T-cell (primary cell): Measurements from ENCODE around the gene CYP26A1. TPM values are rescaled to one million over a fixed set of nuclear protein-coding genes. Genes with fewer than 3 reads are reported as not detected.

Experiments used
- ATAC-seq, 4 experiments: fragments of 200-7000 bp in 3 of 4; fragments of 150-1000 bp in 1 of 4; cut with Tn5 transposase; replicated peaks in 1 of 4; 1 replicate in 3 of 4; 2 replicates in 1 of 4; pipeline ENCODE4 v1.10.0; 2021; ENCODE audit warnings: moderate library complexity in 3 of 4, mild to moderate bottlenecking in 2 of 4, moderate number of reproducible peaks in 1 of 4
- CTCF ChIA-PET, 2 donors: fragments of 300-600 bp; sonication (Branson Sonifier 250); formaldehyde crosslinking; loops; one replicate each; lab custom pipeline; 2022; ENCODE audit warnings: antibody characterized with exemption in 2 of 2; lab: Charles Lee
- POLR2A ChIA-PET, 2 donors: fragments of 300-600 bp; sonication (Branson Sonifier 250); formaldehyde crosslinking; loops; one replicate each; lab custom pipeline; 2022; ENCODE audit warnings: antibody characterized with exemption in 2 of 2; lab: Charles Lee
- DNase-seq, 35 experiments: peaks; one replicate each; pipeline versions ENCODE4 v3.0.0 to v3.0.0-alpha.2; 2013 to 2023
- H3K27ac ChIP-seq: one replicate; pipeline ENCODE4 v1.5.1; 2013; ENCODE audit warnings: low read length
- H3K27me3 ChIP-seq, 2 experiments: replicated peaks in 1 of 2; 1 replicate in 1 of 2; 2 replicates in 1 of 2; pipeline versions ENCODE4 v1.6.1 to v1.7.0; 2013; ENCODE audit warnings: low read length in 1 of 2, mixed read lengths in 1 of 2; ENCODE audit not compliant: control insufficient read depth in 2 of 2, insufficient read depth in 2 of 2; ENCODE audit errors: extremely low read depth in 1 of 2
- H3K36me3 ChIP-seq, 2 donors: 1 replicate in 1 of 2; 2 replicates in 1 of 2; pipeline versions ENCODE4 v1.6.1 to v1.7.0; 2013; ENCODE audit warnings: low read length in 1 of 2; ENCODE audit not compliant: control insufficient read depth in 2 of 2, insufficient read depth in 1 of 2; ENCODE audit errors: extremely low read depth in 1 of 2
- H3K4me1 ChIP-seq, 2 experiments: 1 replicate in 1 of 2; 2 replicates in 1 of 2; pipeline versions ENCODE4 v1.6.1 to v1.7.0; 2013; ENCODE audit warnings: low read length in 2 of 2, mixed read lengths in 1 of 2; ENCODE audit not compliant: insufficient read depth in 2 of 2, control insufficient read depth in 1 of 2; ENCODE audit errors: extremely low read depth in 1 of 2
- H3K4me3 ChIP-seq, 2 donors: 1 replicate in 1 of 2; 2 replicates in 1 of 2; pipeline versions ENCODE4 v1.5.1 to v1.7.0; 2013; ENCODE audit warnings: mild to moderate bottlenecking in 2 of 2, low read length in 1 of 2, moderate library complexity in 1 of 2; ENCODE audit not compliant: control insufficient read depth in 1 of 2; ENCODE audit errors: extremely low read depth in 1 of 2
- H3K9me3 ChIP-seq: 2 replicates; pipeline ENCODE4 v1.7.0; 2013
- H3K27ac Mint-ChIP-seq, 2 donors: one replicate each; pipeline ENCODE4 v1.8.0; 2020 to 2021; ENCODE audit warnings: mild to moderate bottlenecking in 2 of 2, mixed read lengths in 2 of 2
- H3K27me3 Mint-ChIP-seq, 2 donors: one replicate each; pipeline ENCODE4 v1.8.0; 2021 to 2022; ENCODE audit warnings: mixed read lengths in 2 of 2
- H3K36me3 Mint-ChIP-seq: one replicate; pipeline ENCODE4 v1.8.0; 2021; ENCODE audit warnings: mixed read lengths
- H3K4me1 Mint-ChIP-seq, 3 donors: one replicate each; pipeline ENCODE4 v1.8.0; 2020 to 2022; ENCODE audit warnings: mixed read lengths in 3 of 3, mild to moderate bottlenecking in 1 of 3
- H3K4me3 Mint-ChIP-seq, 3 donors: one replicate each; pipeline ENCODE4 v1.8.0; 2020 to 2022; ENCODE audit warnings: mild to moderate bottlenecking in 3 of 3, mixed read lengths in 3 of 3, moderate library complexity in 3 of 3
- H3K9me3 Mint-ChIP-seq, 3 donors: one replicate each; pipeline ENCODE4 v1.8.0; 2020 to 2022; ENCODE audit warnings: mixed read lengths in 3 of 3
- WGBS: methylation state at CpG from one replicate; pipeline ENCODE4 v1.1.5; 2013; ENCODE audit warnings: missing lambda C conversion rate; ENCODE audit not compliant: insufficient coverage; 5-methylcytosine and 5-hydroxymethylcytosine counted together
- total RNA-seq, 35 experiments: library from RNA in 6 of 35; stranded (reverse) in 6 of 35; fragments of 120-200 nt in 1 of 35; gene quantifications; one replicate each; pipeline versions ENCODE4 v1.2.1 to v1.2.4 and lab custom pipeline; 2013 to 2026

The CYP26A1 gene
- total RNA-seq = not detected
- not detected for total RNA-seq (2013)
- 0 to 0.18 (median 0) reads per million in 29 experiments for total RNA-seq (lab: John Stamatoyannopoulos, UW)

DNA sequence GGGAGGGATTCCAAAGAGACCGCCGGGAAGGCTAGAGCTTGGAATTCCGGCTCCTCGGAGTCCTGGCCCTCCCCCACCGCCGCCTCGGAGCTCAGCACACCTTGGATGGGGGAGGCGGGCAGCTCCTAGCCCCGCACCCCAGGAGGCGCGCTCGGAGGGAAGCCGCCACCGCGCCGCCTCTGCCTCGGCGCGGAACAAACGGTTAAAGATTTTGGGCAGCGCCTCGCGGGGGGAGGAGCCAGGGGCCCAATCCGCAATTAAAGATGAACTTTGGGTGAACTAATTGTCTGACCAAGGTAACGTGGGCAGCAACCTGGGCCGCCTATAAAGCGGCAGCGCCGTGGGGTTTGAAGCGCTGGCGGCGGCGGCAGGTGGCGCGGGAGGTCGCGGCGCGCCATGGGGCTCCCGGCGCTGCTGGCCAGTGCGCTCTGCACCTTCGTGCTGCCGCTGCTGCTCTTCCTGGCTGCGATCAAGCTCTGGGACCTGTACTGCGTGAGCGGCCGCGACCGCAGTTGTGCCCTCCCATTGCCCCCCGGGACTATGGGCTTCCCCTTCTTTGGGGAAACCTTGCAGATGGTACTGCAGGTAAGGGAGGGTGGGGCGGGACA lies at the start of gene CYP26A1:
Gene CYP26A1 (plus strand): TSS at position 355 of the 608 bp plus-strand sequence. CDS start 42 bp downstream, at position 397.
- DNase-seq (no peak), ATAC-seq (no peak)
- H3K27ac Mint-ChIP-seq = peak within 1 kb of the TSS in 1 of 2 donors; percentile 59
- H3K4me1 Mint-ChIP-seq = peaks cover 21 to 41% (median 40%) of the 10 kb centered on the region in 3 donors
- Histone ChIP-seq H3K27ac (no peak within 1 kb of the TSS), H3K27me3 (peaks cover 24 to 71% of the 10 kb centered on the region in 2 experiments), H3K4me1 (peaks cover 0 to 39% of the 10 kb centered on the region in 2 experiments), H3K4me3 (peak within 1 kb of the TSS in 1 of 2 donors; percentile 40), H3K36me3 (no peaks in the 10 kb centered on the region), H3K9me3 (no peaks in the 10 kb centered on the region)
- 1% methylated on average over 41 of the region's 52 CpGs for WGBS
- peaks cover 54 to 72% of the 10 kb centered on the region in 2 donors for H3K27me3 Mint-ChIP-seq
- peak within 1 kb of the TSS; percentile 59 to 74 (median 63) for H3K4me3 Mint-ChIP-seq
- H3K36me3 Mint-ChIP-seq = no peaks in the 10 kb centered on the region
- ChIA-PET CTCF (interaction anchor here in 1 of 2 donors (0.5 kb wide), 1 partner anchor 172 kb away, joined by 3 read pairs; no protein-coding TSS in a partner anchor), POLR2A (no interaction called here)
- H3K9me3 Mint-ChIP-seq = no peaks in the 10 kb centered on the region

GRCh38 chr10:93026072-93026471 lies 47.6 kb upstream of the CYP26A1 start:
- no peak for ATAC-seq
- no peak overlapping the region for H3K4me3 ChIP-seq
- Mint-ChIP-seq H3K36me3 (peaks cover 43% of the 10 kb centered on the region), H3K27me3 (no peaks in the 10 kb centered on the region), H3K4me1 (no peaks in the 10 kb centered on the region), H3K9me3 (no peaks in the 10 kb centered on the region), H3K27ac (no peak overlapping the region), H3K4me3 (no peak overlapping the region)
- no peak overlapping the region for H3K27ac ChIP-seq
- ChIA-PET POLR2A (no interaction called here), CTCF (no interaction called here)
- WGBS = no CpG with 5 or more reads among the region's 2 CpGs
- H3K4me1 ChIP-seq = no peaks in the 10 kb centered on the region
- H3K36me3 ChIP-seq = no peaks in the 10 kb centered on the region
- H3K9me3 ChIP-seq = no peaks in the 10 kb centered on the region
- H3K27me3 ChIP-seq = no peaks in the 10 kb centered on the region
- DNase-seq = no peak

DNA sequence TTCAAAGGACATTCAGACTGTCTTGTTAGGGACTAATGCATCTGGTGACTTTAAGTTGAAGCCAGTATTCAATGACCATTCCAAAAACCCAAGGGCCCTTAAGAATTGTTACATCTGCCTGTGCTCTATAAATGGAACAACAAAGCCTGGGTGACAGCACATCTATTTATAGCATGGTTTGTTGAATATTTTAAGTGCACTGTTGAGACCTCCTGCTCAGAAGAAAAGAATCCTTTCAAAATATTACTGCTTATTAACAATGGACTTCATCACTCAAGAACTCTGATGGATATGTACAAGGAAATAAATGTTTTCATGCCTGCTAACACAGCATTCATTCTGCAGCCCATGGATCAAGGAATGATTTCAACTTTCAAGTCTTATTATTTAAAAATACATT lies 46.2 kb upstream of the CYP26A1 start:
- H3K4me1 Mint-ChIP-seq = no peaks in the 10 kb centered on the region
- H3K27me3 ChIP-seq = no peaks in the 10 kb centered on the region
- DNase-seq (no peak), ATAC-seq (no peak)
- peaks cover 43% of the 10 kb centered on the region for H3K36me3 Mint-ChIP-seq
- CTCF ChIA-PET = no interaction called here
- no peak overlapping the region for H3K4me3 ChIP-seq
- H3K4me1 ChIP-seq = no peaks in the 10 kb centered on the region
- POLR2A ChIA-PET = no interaction called here
- H3K9me3 Mint-ChIP-seq = no peaks in the 10 kb centered on the region
- H3K27me3 Mint-ChIP-seq = no peaks in the 10 kb centered on the region
- H3K4me3 Mint-ChIP-seq = no peak overlapping the region
- no peak overlapping the region for H3K27ac Mint-ChIP-seq
- no peak overlapping the region for H3K27ac ChIP-seq
- no peaks in the 10 kb centered on the region for H3K9me3 ChIP-seq
- H3K36me3 ChIP-seq = no peaks in the 10 kb centered on the region

DNA sequence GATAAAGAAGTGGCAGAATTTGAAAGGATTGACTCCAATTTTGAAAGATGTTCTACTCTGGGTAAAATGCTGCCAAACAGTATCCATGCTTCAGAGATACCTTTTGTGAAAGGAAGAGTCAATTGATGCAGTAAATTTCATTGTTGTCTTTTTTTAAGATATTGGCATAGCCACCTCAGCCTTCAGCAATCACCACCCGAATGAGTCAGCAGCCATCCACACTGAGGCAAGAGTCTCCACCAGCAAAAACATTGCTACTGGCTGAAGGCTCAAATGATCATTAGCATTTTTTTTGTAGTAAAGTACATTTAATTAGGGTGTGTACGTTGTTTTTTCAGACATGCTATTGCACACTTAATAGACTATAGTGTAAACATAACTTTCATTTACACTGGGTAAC lies 44.8 kb upstream of the CYP26A1 start:
- CTCF ChIA-PET = no interaction called here
- no peaks in the 10 kb centered on the region for H3K4me1 Mint-ChIP-seq
- no peak overlapping the region for H3K4me3 Mint-ChIP-seq
- peaks cover 41% of the 10 kb centered on the region for H3K36me3 Mint-ChIP-seq
- DNase-seq = no peak
- H3K4me3 ChIP-seq = no peak overlapping the region
- no peaks in the 10 kb centered on the region for H3K36me3 ChIP-seq
- H3K27ac ChIP-seq = no peak overlapping the region
- H3K27me3 Mint-ChIP-seq = no peaks in the 10 kb centered on the region
- POLR2A ChIA-PET = no interaction called here
- H3K9me3 ChIP-seq = no peaks in the 10 kb centered on the region
- H3K27ac Mint-ChIP-seq = no peak overlapping the region
- WGBS = no CpG with 5 or more reads among the region's 2 CpGs
- H3K4me1 ChIP-seq = no peaks in the 10 kb centered on the region
- no peak for ATAC-seq
- H3K27me3 ChIP-seq = no peaks in the 10 kb centered on the region
- no peaks in the 10 kb centered on the region for H3K9me3 Mint-ChIP-seq

GRCh38 chr10:93030409-93030808 lies 43.3 kb upstream of the CYP26A1 start:
- peaks cover 40% of the 10 kb centered on the region for H3K36me3 Mint-ChIP-seq
- ATAC-seq = no peak
- H3K4me1 Mint-ChIP-seq = no peaks in the 10 kb centered on the region
- Histone ChIP-seq H3K4me1 (no peaks in the 10 kb centered on the region), H3K9me3 (no peaks in the 10 kb centered on the region), H3K27me3 (no peaks in the 10 kb centered on the region), H3K27ac (no peak overlapping the region), H3K36me3 (no peaks in the 10 kb centered on the region), H3K4me3 (no peak overlapping the region)
- POLR2A ChIA-PET = interaction anchor here in 1 of 2 donors (0.6 kb wide), 1 partner anchor 109 kb away, joined by 3 read pairs; no protein-coding TSS in a partner anchor
- no peaks in the 10 kb centered on the region for H3K27me3 Mint-ChIP-seq
- no peak overlapping the region for H3K27ac Mint-ChIP-seq
- DNase-seq = no peak
- H3K4me3 Mint-ChIP-seq = no peak overlapping the region
- CTCF ChIA-PET = interaction anchor here in 1 of 2 donors (0.7 kb wide), 1 partner anchor 1137 kb away, joined by 3 read pairs; no protein-coding TSS in a partner anchor
- H3K9me3 Mint-ChIP-seq = no peaks in the 10 kb centered on the region

GRCh38 chr10:93032105-93032808 lies 41.4 kb upstream of the CYP26A1 start:
- H3K4me1 ChIP-seq = no peaks in the 10 kb centered on the region
- H3K27ac ChIP-seq = no peak overlapping the region
- H3K4me3 ChIP-seq = no peak overlapping the region
- H3K4me3 Mint-ChIP-seq = no peak overlapping the region
- no peaks in the 10 kb centered on the region for H3K9me3 ChIP-seq
- CTCF ChIA-PET = no interaction called here
- H3K27me3 Mint-ChIP-seq = no peaks in the 10 kb centered on the region
- no peaks in the 10 kb centered on the region for H3K4me1 Mint-ChIP-seq
- no peaks in the 10 kb centered on the region for H3K27me3 ChIP-seq
- no peak overlapping the region for H3K27ac Mint-ChIP-seq
- POLR2A ChIA-PET = no interaction called here
- H3K36me3 ChIP-seq = no peaks in the 10 kb centered on the region
- no peaks in the 10 kb centered on the region for H3K9me3 Mint-ChIP-seq
- ATAC-seq = no peak
- H3K36me3 Mint-ChIP-seq = peaks cover 26% of the 10 kb centered on the region
- DNase-seq = no peak
- 100% methylated on average over 2 of the region's 5 CpGs for WGBS
